GM12874 (cell line): ENCODE measurements around the gene OR6C74.

Experiments
- TF ChIP-seq, protein P1 (sequence below): IDR thresholded peaks from 2 replicates; pipeline ENCODE4 v1.5.1; 2011; ENCODE audit warnings: low read depth, mild to moderate bottlenecking, control low read depth, low read length, moderate library complexity; ENCODE audit not compliant: insufficient read depth

Gene OR6C74

GRCh38 chr12:55244309-55244708, at the start of gene OR6C74:
OR6C74 (plus strand) TSS chr12:55244609; CDS start chr12:55247288, 2,679 bp downstream.
- TF ChIP-seq, protein P1, sequence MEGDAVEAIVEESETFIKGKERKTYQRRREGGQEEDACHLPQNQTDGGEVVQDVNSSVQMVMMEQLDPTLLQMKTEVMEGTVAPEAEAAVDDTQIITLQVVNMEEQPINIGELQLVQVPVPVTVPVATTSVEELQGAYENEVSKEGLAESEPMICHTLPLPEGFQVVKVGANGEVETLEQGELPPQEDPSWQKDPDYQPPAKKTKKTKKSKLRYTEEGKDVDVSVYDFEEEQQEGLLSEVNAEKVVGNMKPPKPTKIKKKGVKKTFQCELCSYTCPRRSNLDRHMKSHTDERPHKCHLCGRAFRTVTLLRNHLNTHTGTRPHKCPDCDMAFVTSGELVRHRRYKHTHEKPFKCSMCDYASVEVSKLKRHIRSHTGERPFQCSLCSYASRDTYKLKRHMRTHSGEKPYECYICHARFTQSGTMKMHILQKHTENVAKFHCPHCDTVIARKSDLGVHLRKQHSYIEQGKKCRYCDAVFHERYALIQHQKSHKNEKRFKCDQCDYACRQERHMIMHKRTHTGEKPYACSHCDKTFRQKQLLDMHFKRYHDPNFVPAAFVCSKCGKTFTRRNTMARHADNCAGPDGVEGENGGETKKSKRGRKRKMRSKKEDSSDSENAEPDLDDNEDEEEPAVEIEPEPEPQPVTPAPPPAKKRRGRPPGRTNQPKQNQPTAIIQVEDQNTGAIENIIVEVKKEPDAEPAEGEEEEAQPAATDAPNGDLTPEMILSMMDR, result no peak

GRCh38 chr12:55220725-55221124, 23.7 kb upstream of the OR6C74 start, which contains the start of gene OR10A7:
OR10A7 (plus strand) TSS chr12:55221025; CDS start chr12:55221025, 0 bp downstream.
- TF ChIP-seq, protein P1, result no peak

GRCh38 chr12:55226523-55226922, 17.9 kb upstream of the OR6C74 start:
- TF ChIP-seq, protein P1, result no peak

DNA sequence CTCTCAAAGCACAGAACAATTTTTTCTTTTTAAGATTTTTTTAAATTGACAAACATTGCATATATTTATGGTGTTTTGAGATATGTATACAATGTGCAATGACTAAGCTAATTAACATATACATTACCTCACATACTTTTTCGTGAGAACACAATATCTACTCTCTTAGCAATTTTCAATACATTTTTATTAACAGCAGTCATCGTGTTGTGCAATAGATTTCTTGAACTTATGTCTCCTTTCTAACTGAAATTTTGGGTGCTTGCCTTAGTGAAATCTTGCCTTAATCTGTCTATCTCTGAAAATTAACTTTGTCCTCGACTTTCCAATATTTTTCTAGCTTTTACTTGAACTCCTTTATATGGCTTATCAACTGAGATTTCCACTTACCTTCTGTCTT, 16.8 kb upstream of the OR6C74 start:
- TF ChIP-seq, protein P1, result no peak

DNA sequence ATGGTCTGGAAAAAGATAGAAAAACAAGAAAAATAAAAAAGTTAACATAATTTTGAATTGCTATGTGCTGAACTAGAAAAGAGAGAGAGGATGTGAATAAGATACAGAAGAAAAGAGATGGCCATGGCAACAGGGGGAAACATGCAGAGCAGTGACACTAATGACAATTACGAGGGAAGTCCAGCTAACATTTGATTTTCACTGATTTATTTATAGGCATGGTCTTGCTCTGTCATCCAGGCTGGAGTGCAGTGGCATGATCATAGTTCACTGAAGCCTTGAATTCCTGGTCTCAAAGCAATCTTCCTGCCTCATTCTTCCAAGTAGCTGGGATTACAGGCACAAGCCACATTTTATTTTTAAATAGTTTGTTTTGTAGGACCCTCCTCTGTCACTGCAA, 1.8 kb downstream of the OR6C74 start:
- TF ChIP-seq, protein P1, result no peak

GRCh38 chr12:55250944-55251343, 6.5 kb downstream of the OR6C74 start:
- TF ChIP-seq, protein P1, result no peak

DNA sequence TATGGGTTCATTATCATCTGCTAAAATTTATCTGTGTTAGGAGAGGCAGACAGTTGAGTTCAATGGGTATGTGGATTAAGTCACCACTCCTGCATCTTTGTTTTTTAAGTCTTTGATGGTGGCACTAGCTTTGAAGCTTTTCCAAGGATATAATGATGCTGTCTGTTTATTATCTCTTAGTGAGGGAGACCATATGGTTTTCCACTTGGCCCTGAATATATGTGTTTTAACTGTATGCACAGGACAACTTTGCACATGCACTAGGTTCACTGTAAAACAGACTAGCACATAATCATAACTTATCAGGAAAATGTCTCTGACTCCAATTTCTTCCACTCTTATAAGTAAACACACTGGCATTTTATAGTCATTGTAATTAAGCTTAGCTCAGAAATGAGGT, 8.9 kb downstream of the OR6C74 start:
- TF ChIP-seq, protein P1, result no peak

GRCh38 chr12:55256831-55257230, 12.4 kb downstream of the OR6C74 start:
- TF ChIP-seq, protein P1, result no peak
